AG10803 (cell line): ENCODE results near the gene SERPINB6.
"Not testable (repeated sequence)": the region's sequence is repeated elsewhere in the genome, so short reads cannot be mapped to it uniquely, and the experiment has no call there.

ENCODE experiments used
- DNase-seq: peaks from one replicate; pipeline ENCODE4 v3.0.0; 2010; ENCODE audit warnings: low read depth
- H3K4me3 ChIP-seq: 2 replicates; pipeline ENCODE4 v1.5.1; 2011; ENCODE audit warnings: mild to moderate bottlenecking, low read length, control low read depth
- TF ChIP-seq, protein P1 (sequence below): conservative IDR thresholded peaks from 2 replicates; pipeline ENCODE4 v1.5.1; 2011; ENCODE audit warnings: mild to moderate bottlenecking, low read length, control low read depth, inconsistent platforms

The SERPINB6 gene

DNA sequence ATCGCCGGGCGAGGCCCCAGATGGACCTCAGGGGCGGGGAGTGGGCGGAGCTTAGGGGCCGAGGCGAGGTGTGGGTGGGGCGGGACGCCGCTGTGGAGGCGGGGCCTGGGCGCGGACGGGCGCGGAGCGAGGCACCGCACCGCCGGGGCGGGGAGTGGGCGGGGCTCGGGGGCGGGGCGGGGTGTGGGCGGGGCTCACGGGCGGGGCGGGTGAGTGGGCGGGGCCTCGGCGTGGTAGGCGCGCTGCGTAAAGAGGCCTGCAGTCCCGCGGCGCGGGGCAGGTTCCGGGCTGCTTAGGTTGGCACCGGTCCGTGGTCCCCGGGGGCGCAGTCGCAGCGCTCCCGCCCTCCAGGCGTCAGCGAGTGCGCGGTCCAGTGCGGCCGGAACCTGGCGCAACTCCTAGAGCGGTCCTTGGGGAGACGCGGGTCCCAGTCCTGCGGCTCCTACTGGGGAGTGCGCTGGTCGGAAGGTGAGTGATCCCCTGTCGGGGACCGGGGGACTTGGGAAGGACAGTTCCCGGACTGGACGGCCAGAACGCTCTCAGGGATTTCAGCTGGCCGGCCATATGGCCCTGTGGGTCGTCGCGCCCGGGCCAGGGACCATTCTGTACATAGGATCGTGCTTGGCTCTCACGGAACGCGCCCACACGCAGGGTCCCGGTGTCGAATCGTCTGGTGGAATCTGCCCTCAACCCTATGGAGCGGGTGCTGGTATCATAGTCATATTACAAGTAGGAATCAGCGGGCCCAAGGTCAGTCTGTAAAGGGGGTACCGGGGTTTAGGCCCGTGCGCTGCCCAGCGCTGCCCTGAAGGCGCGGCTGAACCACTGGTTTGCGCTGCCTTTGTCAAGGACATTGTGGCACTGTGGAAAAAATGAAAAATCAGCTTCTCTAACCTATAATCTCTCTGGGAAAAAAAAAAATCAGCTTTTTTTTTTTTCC, 28.5 kb upstream of the SERPINB6 start, which contains the start of gene NQO2:
Gene NQO2, plus strand, starts transcription at position 277 of the 940 bp plus-strand sequence. CDS start 6,659 bp downstream, outside the sequence.
- DNase-seq, result peak; percentile 80
- TF ChIP-seq, protein P1, sequence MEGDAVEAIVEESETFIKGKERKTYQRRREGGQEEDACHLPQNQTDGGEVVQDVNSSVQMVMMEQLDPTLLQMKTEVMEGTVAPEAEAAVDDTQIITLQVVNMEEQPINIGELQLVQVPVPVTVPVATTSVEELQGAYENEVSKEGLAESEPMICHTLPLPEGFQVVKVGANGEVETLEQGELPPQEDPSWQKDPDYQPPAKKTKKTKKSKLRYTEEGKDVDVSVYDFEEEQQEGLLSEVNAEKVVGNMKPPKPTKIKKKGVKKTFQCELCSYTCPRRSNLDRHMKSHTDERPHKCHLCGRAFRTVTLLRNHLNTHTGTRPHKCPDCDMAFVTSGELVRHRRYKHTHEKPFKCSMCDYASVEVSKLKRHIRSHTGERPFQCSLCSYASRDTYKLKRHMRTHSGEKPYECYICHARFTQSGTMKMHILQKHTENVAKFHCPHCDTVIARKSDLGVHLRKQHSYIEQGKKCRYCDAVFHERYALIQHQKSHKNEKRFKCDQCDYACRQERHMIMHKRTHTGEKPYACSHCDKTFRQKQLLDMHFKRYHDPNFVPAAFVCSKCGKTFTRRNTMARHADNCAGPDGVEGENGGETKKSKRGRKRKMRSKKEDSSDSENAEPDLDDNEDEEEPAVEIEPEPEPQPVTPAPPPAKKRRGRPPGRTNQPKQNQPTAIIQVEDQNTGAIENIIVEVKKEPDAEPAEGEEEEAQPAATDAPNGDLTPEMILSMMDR, result peak; percentile 9; the same call in 1 of the 2 replicates
- peak within 1 kb of the TSS; percentile 89 for H3K4me3 ChIP-seq

DNA sequence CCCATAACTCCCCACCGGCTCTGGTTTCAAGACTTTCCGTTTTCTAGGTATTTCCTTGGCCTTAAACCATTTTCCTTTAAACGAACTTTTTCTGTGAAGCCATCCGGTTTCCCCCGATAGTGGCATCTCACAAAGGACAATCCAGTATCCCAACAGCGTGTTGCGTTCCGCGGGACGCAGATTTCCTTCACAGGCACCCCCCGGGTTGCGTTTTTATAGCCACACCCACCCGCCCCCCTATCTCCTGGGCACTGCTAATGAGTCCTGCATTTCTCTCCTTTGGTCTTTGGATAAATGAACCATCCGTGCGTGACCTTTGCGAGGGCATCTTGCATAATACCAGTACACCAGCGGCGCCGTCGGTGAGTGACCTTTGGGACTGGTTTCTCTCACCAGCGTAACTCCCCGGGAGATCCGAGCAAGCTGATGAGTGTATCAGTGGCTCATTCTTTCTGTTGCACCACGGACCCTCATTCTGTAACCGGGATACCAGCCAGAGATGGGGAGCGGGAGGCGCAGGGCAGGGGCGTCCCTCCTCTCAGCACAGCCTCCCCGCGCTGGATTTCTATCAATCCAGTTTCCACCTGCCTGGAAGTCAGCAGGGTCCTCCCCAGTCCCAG, 27.7 kb upstream of the SERPINB6 start:
- peak; percentile 67 for DNase-seq
- TF ChIP-seq, protein P1, result no peak
- H3K4me3 ChIP-seq, result peak overlapping the region; percentile 70

DNA sequence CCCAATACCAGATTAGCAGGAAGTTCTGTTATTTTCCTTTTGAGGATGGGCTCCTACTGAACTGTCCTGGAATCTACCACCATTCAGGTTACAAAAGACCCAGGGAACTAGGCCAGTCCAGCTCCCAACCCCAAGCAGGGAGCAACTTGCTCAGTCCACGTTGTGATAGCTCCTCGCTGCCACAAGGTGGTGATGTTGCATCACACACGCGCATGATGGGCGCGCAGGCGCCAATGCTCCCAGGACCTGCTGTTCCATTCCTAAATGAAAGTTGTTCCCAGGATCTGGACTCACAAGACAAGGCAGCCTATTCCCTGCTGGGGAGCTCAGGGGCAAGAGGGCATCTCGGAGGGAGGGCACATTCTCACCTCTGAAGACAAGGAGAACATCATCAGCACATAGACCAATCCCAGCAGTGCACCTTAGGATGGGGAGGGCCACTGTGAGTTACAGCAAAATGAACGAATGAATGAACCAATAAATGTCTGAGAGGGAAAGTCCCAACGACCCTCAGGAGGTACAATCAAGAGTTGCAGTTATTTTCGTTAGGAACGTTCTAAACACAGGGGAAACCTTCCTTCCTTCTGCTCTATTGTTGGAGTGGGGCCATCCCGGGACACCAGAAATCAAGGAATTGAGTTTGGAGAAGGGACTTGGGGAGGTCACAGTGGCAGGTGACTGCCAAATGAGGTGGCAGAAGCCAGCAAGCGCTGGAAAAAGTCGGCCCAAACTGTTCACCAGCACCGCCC, 27.1 kb upstream of the SERPINB6 start:
- peak overlapping the region; percentile 70 for H3K4me3 ChIP-seq
- DNase-seq, result not testable (repeated sequence)
- TF ChIP-seq, protein P1, result peak; percentile 37

DNA sequence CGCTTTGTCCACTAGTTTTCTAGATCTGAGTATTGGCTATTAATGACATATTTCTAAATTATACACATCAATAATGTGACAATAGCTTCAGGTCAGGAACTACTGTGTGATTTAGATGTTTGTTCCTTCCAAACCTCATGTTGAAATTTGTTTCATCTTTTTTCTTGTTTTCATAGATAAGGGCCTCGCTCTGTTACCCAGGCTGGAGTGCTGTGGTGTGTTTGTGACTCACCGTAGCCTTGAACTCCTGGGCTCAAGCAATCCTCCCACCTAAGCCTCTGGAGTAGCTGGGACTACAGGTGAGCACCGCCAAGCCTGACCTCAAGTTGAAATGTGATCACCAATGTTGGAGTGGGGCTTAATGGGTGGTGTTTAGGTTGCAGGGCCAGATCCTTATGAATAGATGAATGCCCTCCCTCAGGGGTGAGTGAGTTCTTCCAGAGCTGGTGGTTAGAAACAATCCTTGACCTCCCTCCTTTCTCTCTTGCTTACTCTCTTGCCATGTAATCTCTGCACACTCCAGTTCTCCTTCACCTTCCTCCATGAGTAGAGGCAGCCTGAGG, 22.5 kb upstream of the SERPINB6 start:
- no peak overlapping the region for H3K4me3 ChIP-seq
- TF ChIP-seq, protein P1, result no peak
- no peak for DNase-seq

DNA sequence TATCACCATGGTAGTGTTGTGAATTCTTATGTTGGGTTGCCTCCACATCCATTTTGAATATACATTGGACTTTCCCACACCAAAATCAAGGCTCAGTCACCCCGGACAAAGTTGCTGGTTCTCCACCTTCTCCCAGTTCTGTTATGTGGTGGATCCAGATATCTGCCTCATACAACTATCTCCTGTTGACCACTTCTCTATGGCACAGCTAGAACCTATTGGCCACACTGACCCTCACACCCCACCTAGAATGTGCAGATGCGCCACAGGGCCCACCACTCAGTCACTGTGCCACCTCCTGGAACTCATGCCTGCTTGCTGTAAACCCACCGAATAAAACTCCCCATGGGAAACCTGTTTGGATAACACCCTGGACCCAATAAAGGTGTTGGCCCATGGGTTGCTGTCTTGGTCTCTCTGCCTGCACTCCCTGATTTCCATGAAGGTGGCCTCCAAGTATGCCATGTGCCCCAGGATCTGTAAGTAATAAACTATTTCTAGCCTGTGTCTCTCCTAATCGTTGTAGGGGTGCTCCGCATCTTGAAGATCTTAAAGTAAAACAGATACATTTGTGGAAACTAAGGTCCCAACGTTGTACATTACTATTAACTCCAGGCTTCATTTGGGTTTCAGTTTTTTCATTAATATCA, 21.1 kb upstream of the SERPINB6 start:
- H3K4me3 ChIP-seq, result no peak overlapping the region
- DNase-seq, result no peak
- TF ChIP-seq, protein P1, result no peak

DNA sequence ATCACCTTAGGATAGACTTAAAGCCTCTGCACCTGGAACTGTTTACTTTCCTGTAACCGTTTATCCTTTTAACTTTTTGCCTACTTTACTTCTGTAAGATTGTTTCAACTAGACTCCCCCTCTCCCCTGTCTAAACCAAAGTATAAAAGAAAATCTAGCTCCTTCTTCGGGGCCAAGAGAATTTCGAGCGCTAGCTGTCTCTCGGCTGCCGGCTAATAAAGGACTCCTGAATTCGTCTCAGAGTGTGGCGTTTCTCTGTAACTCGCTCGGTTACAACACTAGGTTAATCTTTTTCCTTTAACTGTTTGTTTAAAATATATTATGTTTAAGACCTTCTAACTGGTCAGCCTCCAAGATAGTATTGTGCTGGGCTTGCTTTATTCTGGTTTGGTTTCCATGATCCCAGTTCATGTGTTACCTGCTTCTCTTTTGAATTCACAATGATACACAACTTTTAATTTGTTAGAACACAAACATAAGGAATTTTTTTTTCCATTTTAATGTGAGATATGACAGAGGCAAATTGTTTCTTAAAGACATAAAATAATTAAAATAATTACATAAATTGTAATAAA, 19.7 kb upstream of the SERPINB6 start:
- H3K4me3 ChIP-seq, result peak overlapping the region; percentile 89
- TF ChIP-seq, protein P1, result no peak
- no peak for DNase-seq
